GM19372 (cell line): ENCODE measurements around the gene CHAT.

Experiments used
- ATAC-seq: cut with Tn5 transposase; IDR thresholded peaks from one replicate; pipeline ENCODE4 v1.9.1; 2021; ENCODE audit warnings: mild to moderate bottlenecking, low read depth, moderate library complexity; ENCODE audit not compliant: unreplicated experiment

Gene CHAT

DNA sequence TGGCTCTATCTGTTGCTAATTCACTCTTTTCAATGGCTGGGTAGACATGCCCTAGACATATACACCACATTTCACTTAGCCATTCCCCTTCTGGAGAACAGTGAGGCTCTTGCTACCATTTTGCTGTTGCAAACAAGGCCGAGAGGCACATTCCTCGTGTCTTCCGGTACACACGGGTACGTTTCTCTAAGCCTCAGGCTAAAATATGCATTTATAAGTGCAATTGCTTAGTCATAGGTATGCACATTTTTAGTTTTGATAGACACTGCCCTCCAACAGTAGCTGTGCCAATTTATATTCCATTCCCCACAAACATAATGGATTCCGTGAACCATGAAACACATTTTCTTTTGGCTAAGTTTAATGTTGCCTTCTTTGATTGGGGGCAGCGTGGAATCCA lies 13.2 kb downstream of the CHAT start:
- ATAC-seq, result no peak

DNA sequence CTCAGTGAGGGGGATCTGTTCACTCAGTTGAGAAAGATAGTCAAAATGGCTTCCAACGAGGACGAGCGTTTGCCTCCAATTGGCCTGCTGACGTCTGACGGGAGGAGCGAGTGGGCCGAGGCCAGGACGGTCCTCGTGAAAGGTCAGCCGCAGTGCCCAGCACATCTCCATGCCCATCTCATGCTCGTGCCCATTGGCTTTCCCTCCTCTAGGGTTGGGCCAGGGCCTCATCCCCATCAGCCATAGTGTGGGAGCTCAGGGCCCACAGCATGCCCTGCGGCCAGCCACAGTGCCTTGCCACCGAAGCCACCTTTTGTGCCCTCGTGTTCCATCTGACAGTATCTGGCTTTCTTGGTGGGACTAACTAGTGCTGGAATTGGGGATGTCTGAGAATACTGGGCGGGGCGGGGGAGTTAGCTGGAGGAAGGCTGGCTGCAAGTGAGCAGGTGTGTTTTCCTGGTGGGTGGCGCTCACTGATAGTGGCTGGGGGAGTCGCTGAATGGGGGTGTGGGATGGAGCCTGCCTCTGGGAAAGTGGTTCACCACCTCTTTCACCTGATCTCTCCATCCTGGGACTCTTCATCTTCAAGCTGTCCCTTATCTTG lies 13.9 kb downstream of the CHAT start:
- ATAC-seq, result no peak

DNA sequence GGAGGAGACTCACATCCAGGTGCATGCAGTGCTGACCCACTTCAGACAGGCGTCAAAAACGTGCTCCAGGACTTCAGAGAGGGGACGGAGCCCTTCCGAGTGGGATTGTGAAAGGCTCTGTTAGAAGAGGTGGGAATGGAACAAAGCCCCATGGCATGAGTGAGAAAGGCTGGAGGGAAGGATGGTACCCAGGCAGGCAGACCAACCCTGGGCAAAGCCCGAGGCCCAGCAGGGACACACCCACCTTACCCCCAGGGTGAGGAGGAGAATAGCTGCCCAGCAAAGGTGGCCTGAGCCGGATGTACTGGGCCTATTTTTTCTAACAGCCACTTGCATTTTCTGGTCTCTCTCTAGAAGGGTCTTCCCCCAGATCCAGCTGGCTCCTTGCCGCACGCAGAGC lies 14.8 kb downstream of the CHAT start:
- ATAC-seq, result no peak

DNA sequence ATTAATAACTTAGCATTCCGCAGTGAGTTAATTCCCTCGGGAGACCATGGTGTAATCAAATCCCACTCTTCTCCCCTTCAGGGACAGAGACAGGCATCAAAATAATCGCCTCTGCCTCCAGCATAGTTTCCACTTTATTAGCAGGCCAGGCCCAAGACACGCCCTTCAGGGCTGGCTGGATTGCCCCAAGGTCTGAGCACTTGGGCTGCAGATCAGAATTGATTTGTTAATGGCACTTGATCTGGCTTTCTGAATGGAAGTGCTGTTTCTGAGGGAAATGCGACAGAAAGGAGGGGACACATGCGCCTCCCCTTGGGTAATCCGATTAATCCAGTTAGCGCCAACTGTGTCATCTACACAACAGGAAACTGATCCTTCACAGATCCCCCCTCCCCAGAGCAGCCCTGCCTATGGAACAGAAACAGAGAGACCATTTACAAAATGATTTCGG lies 15.6 kb downstream of the CHAT start:
- ATAC-seq, result no peak

DNA sequence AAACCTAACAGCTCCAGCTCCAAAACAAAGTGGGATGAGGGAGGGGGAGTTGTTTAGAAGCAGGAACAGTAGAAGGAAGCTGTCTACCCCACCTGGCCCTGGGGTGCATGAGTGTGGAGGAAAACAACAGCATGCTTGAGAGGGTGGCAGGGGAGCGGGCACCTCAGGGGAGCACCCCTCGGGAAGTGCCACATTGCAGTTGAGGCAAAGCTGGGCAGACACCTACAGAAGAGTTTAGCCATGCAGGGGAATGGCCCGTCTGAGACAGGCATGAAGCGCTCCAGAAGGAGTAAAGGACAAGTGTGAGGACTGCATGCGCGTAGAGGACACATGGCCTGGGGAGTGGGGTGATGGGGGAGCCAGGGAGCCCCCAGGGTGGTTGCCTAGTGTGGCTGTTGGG lies 18.1 kb downstream of the CHAT start:
- ATAC-seq, result no peak

DNA sequence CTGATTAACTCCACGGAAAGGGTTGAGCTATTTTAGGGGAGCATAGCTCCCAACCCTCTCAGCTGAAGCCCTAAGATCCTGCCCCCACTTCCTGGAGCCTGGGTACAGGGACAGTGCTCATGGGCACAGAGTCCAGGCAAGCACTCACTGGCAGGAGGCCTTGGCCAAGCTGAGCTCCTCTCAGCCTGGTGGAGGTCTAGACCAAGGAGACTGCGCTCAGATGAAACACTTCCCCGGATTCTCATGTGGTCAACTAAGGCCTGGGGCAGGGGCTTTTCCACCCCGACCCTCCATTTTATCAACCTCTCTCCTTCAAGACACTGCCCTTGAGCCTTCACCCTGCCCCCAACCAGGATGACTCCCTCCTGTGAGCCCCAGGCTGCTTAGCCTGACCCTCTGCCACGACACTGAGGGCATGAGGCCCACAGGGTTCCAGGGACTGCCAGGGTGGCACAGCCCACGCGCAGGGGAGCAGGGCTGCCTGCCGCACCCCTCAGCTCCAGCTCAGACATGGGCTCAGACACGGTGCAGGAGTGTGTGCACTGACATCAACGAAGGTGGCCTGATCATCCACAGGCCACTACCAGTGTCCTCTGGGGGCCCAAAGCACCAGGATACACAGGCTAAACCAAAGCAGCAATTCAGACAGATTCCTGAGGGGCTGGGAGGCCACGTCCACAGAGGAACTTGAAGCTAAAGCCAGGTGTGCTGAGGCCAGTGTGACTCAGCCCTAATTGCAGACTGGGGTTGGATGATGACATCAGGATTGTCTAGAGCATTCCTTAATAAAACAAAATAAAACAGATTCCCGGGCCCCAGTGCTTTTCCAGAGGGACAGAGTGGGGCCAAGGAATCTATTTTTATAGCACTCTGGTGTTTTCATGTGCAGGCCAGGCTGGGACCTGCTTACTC lies 18.8 kb downstream of the CHAT start:
- ATAC-seq, result no peak

DNA sequence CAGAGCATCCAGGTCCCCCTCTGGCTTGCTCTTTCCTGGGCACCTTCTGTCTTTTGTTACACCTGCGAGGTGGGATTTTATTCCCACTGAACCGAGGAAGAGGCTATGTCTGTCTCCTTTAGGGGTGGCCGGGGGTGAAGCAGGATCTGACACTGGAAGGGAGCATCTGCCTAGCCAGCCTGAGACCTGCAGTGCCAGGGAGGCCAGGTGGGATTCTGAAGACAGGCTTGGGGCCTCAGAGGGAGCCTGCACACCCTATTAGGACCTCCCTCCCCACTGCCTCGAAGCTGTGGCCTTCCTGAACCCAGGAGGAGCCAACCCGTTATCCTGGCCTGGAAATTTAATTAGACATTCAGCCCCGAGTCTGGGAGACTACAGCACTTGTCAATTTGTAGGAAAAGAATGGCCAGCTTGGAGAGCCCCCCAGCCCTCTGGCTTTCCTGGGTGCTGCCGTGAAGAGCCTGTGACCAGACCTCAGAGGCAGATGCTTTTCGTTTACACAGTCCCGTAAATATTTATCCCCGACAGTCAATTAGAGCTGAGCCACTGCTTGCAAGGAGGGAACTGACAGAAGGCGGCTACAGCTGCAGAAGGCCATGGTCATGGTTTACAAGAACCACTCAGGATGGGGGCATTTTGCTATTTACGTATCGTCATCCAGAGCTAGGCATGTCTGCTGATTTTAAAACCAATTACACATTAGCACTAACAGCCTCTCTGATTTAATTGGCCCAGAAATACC lies 19.7 kb downstream of the CHAT start:
- no peak for ATAC-seq

DNA sequence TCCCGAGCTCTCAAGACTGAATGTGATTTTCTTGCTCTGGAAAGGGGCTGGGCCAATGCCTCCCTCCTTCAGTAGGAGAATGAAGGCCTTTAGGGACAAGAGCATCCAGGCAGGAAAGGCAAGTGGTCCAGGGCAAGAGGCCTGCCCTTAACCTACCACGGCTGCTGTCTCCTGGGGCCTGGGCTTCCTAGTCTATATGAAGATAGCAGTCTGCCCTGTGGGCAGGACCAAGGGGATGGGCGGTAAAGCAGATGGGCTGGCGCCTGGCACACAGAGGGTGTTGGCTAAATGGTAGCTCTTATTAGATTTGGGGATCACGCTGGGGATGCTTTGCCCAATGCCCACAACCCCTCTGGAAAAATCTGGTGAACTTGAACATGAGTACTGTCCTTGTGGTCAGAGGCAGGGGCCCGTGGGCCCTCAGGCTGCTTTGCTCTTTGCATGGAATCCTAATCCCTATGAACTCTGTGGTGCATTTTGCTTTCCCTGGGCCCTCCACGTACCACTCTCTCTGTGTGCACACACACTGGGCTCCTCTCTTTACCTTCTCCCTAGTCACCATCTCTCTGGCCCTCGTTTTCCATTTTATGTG lies 20.3 kb downstream of the CHAT start:
- no peak for ATAC-seq

DNA sequence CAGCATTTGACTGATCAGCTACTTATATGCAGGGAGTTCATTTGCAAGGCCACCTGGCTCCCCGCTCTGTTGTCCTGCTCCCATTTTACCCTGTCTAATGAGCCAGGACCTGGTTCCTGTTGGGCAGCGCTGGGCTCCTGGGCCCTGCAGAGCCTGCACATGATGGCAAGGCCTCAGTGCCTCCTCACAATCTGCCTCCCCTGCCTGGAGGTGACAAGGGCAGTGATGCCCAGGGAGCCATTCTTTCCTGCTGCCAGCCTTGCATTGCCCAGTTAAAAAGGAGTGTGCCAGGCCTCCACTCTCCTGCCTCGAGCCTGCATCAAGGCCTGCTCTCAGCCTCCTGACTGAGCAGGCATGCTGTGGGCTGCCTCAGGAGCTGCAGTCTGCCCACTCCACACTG lies 28.5 kb downstream of the CHAT start:
- ATAC-seq, result no peak

DNA sequence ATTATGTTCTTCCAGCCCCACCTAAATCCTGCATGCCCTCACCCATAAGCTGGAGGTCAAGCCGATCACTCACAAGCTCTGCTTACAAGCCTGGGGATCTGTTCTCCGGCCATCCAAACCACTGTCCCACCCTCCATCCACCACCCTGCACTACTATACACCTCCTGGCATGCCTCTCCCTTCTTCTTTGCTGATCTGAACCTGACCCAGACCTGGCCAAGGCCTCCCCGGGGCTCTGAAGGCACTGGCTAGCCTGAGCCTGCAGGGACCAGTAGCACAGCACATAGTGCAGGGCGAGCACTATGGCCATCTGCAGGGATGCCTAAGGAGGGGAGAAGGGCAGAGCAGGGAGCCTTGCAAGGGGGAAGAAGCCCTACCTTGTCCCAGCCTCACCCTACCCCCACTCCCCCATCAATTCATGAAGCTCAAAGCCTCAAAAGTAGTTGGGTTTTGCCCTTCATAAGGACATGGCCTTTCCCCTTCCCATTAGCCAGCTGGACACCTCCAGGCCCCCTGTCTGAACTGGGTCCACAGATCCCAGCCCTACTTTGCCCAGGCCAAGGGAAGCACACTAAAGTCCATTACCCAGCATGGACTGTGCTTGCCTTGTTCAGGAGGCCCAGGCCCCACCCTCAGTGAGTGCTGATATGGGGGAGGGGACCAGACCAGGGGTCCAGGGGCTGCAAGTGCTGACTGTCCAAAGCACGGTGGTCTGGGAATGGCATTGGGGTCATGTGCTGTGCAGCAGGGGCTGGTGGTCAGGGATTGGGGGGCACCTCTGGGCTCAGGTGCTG lies 29.6 kb downstream of the CHAT start:
- ATAC-seq, result no peak

DNA sequence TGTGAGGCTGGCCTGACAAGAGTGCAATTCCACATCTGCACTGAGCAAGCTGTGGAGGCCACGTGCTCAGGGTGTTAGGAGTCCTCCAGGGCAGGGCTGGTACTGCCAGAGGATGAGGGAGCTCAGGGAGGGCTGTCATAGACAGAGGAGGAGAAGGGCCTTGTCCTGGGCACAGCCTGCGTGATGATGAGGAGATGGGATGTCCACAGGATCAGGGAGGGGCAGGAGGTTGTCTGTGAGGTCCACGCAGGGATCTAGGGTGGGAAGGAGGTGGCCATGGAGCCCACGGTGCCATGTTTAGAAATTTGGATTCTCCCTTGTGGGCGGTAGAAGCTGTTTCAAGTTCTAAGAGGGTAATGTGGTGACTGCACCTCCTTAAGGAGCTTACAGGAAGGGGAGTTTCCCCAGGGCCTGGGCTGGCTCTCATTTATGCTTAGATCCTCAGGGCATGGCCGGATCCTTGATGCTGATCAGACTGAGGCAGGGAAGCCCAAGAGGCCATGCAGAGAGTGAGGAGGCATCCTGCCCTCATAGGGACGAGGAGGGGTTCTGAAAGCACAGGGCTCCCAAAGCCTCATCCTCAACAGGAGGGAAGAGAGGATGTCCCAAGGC lies 30.3 kb downstream of the CHAT start:
- no peak for ATAC-seq

DNA sequence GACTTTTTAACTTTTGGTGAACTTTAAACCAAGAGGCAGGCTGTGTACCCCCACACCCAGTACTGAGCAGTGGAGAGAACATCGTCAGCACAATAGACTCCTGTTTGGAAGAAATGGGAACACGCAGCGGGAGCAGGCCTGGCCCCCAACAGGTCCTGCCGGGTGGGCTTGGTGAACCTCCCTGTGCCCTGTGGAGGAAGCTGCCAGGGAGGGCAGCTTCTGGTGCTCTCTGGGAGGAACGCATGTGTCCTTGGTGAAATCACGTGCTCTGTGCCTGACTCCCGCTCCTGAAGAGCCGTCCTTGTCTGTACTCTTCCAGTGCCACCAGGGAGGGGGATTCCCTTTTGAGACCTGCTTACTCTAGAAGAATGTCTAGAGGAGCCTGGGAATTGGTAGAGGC lies 31.6 kb downstream of the CHAT start:
- no peak for ATAC-seq

DNA sequence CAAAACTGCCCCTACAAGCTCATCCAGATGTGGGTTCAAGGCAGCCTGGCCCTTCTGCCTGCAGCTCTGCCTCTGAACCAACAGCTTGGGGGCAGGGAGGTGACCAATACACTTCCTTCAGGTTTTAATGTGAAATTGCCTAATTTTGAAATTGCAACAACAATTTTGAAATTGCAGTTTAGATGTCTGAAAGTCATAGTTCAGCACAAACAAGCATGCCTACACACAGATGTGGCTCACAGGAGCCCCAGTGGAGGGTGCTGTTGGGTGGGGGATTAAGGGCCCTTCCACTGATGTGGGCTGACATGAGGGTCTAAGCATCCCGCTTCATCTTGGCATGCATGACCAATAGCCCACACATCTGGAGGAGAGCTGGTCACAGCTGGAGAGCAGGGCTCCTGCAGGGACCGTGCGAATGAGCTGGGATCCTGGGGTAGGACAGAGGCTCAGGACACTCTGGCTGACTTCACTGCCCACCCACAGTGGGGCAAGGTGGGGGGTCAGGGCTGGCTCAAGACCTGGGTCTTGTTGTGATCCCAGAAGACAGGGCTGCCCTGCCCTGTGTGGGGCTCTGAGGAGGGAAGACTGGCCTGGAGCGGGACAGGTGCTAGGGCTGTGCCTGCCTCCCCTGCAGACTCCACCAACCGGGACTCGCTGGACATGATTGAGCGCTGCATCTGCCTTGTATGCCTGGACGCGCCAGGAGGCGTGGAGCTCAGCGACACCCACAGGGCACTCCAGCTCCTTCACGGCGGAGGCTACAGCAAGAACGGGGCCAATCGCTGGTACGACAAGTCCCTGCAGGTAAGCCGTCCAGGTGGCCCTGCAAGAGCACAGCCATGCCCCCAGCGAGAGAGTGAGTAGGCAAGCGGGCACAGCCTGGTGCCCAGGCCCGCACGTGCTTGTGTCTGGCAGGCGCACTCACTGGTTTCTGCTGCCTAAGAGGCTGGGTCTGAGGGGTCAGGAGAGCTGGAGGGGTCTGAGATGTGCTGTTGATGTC lies 32.3 kb downstream of the CHAT start:
- no peak for ATAC-seq

DNA sequence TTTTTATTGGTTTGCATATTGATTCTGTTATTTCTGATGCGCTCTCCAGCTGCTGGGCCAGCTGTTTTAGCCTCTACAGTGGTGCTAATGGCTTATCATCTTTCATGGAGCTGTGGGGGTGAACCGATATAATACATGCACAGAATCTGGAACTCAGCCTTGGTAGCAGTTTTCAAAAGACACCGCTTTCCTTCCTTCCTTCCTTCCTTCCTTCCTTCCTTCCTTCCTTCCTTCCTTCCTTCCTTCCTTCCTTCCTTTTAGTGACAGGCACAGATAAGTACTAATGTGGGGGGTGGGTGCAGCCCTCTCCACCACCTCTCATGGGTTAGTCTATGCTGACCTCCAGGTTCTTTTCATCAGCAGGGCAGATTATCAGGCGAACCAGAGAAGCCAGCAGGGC lies 33.7 kb downstream of the CHAT start:
- no peak for ATAC-seq

DNA sequence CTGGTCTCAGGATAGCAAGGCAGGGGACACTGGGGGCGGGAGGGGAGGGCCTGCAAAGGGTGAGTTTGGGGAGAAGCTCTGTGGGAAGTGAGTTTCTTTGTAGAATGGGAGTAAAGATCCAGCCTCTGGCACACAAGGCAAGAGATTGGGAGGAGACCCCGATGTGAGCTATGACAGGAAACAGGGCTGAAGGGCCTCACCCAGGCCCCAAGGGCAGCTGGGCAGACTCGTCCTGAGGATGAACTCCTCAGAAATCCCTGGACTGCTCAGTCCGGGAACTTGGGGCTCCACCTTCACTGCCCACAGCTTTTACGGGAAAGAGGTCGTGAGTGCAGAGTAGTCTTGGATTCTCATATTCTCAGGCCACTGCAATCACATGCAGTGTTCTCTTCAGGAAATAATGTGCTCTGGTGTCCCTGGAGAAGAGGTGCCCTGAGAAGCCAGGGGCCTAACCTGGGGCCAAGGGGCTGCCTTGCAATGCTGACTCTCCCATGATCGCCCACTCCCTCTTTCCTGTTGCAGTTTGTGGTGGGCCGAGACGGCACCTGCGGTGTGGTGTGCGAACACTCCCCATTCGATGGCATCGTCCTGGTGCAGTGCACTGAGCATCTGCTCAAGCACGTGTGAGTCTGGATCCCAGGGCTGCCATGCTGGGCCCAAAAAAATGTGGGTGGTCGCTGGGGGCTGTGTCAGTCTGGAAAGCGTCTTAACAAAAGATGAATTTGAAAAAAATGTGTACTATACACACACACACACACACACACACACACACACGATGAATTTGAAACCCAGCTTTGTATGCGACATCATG lies 34.4 kb downstream of the CHAT start:
- no peak for ATAC-seq

DNA sequence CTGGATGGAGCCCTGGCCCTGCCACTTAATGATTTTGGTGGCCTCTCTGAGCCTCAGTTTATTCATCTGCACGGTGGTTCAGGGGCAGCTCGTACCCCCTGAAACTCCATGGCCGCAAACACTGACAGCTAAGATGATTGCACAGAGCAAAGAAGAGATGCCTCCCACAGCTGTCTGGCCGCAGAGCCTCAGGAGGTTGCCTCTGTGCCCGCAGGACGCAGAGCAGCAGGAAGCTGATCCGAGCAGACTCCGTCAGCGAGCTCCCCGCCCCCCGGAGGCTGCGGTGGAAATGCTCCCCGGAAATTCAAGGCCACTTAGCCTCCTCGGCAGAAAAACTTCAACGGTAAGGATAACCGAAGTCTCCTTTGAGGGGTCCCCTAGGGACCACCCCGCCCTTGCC lies 35.5 kb downstream of the CHAT start:
- no peak for ATAC-seq

DNA sequence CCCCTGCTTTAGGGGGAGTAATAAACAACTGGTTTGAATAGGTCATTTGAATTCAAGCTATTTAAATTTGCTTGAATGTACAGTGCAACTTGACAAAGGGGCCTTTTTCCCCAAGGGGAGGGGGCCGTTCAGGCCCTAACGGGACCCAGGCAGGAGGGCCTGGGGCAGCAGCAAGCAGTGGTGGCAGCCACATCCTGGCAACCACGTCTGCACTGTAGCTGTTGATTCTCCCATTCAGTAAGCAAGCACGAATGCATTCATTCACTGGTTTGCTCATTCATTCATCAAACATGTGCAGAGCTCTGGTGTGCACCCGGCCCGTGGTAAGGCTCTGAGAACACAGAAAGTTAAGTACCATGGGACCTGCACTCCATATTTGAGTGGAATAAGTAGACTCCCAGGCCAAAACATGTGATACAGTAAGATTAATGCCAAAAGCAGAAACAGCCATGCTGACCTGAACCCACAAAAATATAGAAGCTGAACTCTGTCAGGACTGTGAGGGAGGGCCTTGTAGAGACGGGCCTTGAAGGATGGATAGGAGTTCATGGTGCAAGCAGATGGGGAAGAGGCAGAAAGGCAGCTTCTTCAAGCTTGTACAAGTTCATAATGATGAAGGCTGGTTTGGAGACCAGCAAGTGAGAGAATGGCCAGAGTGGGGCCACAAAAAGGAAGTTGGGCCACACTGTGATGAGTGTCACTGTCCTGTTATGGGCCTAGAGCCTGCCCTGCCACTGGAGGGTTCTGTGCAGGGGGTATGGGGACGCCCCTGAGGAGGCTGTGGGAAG lies 36.3 kb downstream of the CHAT start:
- no peak for ATAC-seq
